Prostate gland (tissue), 2 donors: ENCODE data around the gene CKMT2. TPM values are rescaled to one million over a fixed set of nuclear protein-coding genes. Genes with fewer than 3 reads are reported as not detected.

Source experiments
- DNase-seq: peaks from one replicate; pipeline ENCODE4 v3.0.0-alpha.2; 2019; ENCODE audit warnings: low spot score
- H3K27ac ChIP-seq, 2 donors: fragments of 200-600 bp; sonication (generic); 2 replicates each; pipeline ENCODE4 v1.5.1; 2017 to 2019
- H3K27me3 ChIP-seq: fragments of 200-600 bp; sonication (generic); replicated peaks from 2 replicates; pipeline ENCODE4 v1.5.1; 2019; ENCODE audit not compliant: insufficient read depth
- H3K36me3 ChIP-seq, 2 donors: fragments of 200-600 bp; sonication (generic); 1 replicate in 1 of 2; 2 replicates in 1 of 2; pipeline versions ENCODE4 v1.5.1 to v1.8.1; 2017 to 2019
- H3K4me1 ChIP-seq: fragments of 200-600 bp; sonication (generic); replicated peaks from 2 replicates; pipeline ENCODE4 v1.5.1; 2019
- H3K4me3 ChIP-seq, 2 donors: fragments of 200-600 bp; sonication (generic); 2 replicates each; pipeline ENCODE4 v1.5.1; 2017 to 2019
- H3K9me3 ChIP-seq: fragments of 200-600 bp; sonication (generic); 2 replicates; pipeline ENCODE4 v1.5.1; 2017
- CTCF ChIP-seq, 4 experiments: fragments of 200-600 bp in 2 of 4; fragments of 450-650 bp in 2 of 4; sonication (generic) in 2 of 4; IDR thresholded peaks; 1 replicate in 3 of 4; 2 replicates in 1 of 4; pipeline ENCODE4 v1.5.1; 2016 to 2019; ENCODE audit warnings: antibody characterized with exemption in 4 of 4, mild to moderate bottlenecking in 2 of 4, moderate library complexity in 2 of 4
- POLR2A ChIP-seq: fragments of 450-650 bp; IDR thresholded peaks from one replicate; pipeline ENCODE4 v1.6.1; 2016; ENCODE audit warnings: antibody characterized with exemption, mild to moderate bottlenecking
- POLR2AphosphoS5 ChIP-seq: sonication (generic); formaldehyde crosslinking; IDR thresholded peaks from one replicate; pipeline ENCODE4 v1.6.1; 2017; ENCODE audit warnings: antibody characterized with exemption
- WGBS: methylation state at CpG from one replicate; pipeline ENCODE4 v1.1.5; 2018; 5-methylcytosine and 5-hydroxymethylcytosine counted together
- intact Hi-C: fragments of 100-400 bp; cut with DNase I; formaldehyde crosslinking; loops from one replicate; pipeline ENCODE4 v1.14.2; 2022
- total RNA-seq, 2 donors: library from RNA; depleted of rRNA; stranded (reverse); fragments of >200 nt; gene quantifications; one replicate each; pipeline ENCODE4 v1.1.0, GENCODE V29; 2016

Gene CKMT2
- total RNA-seq, 2 donors from 2014 or later: 9.8 to 25.4 TPM

GRCh38 chr5:81194633-81195334 lies 38.3 kb upstream of the CKMT2 start:
- TF ChIP-seq POLR2AphosphoS5 (no peak), CTCF (IDR thresholded peaks at IDR 0.05) (peak; percentile 63 to 85 (median 76)), POLR2A (no peak)
- no peaks in the 10 kb centered on the region for H3K9me3 ChIP-seq
- H3K36me3 ChIP-seq: no peaks in the 10 kb centered on the region
- intact Hi-C loops: loop anchor here (5.0 to 10.0 kb wide), 3 partner anchors 232 to 510 kb away; partner anchors contain the start of gene RASGRF2
- WGBS: 27% methylated on average over 31 of the region's 31 CpGs
- no peaks in the 10 kb centered on the region for H3K27me3 ChIP-seq
- no peak overlapping the region for H3K4me3 ChIP-seq
- peak; percentile 68 for DNase-seq
- no peaks in the 10 kb centered on the region for H3K4me1 ChIP-seq
- no peak overlapping the region for H3K27ac ChIP-seq

- WGBS: 66% methylated on average over 5 of the region's 5 CpGs
- H3K9me3 ChIP-seq: no peaks in the 10 kb centered on the region
- no peaks in the 10 kb centered on the region for H3K27me3 ChIP-seq
- H3K36me3 ChIP-seq: no peaks in the 10 kb centered on the region
- DNase-seq: no peak
- H3K4me3 ChIP-seq: no peak overlapping the region
- no peak for TF ChIP-seq CTCF (IDR thresholded peaks at IDR 0.05)
- TF ChIP-seq POLR2A: no peak
- TF ChIP-seq POLR2AphosphoS5: no peak
- intact Hi-C loops: loop anchor here (5.0 to 10.0 kb wide), 3 partner anchors 233 to 511 kb away; partner anchors contain the start of gene RASGRF2
- H3K4me1 ChIP-seq: no peaks in the 10 kb centered on the region
- H3K27ac ChIP-seq: no peak overlapping the region
Measured at GRCh38 chr5:81195335-81195929, 37.7 kb upstream of the CKMT2 start.

GRCh38 chr5:81202655-81203054 lies 30.5 kb upstream of the CKMT2 start:
- H3K27ac ChIP-seq: no peak overlapping the region
- no peaks in the 10 kb centered on the region for H3K4me1 ChIP-seq
- intact Hi-C loops: no loop called here
- no peaks in the 10 kb centered on the region for H3K9me3 ChIP-seq
- no peaks in the 10 kb centered on the region for H3K36me3 ChIP-seq
- no peak for DNase-seq
- H3K27me3 ChIP-seq: no peaks in the 10 kb centered on the region
- H3K4me3 ChIP-seq: no peak overlapping the region
- TF ChIP-seq CTCF (IDR thresholded peaks at IDR 0.05) (no peak), POLR2A (no peak), POLR2AphosphoS5 (no peak)
- 28% methylated on average over 2 of the region's 2 CpGs for WGBS

GRCh38 chr5:81203729-81204128 lies 29.4 kb upstream of the CKMT2 start:
- no peak overlapping the region for H3K27ac ChIP-seq
- no peak overlapping the region for H3K4me3 ChIP-seq
- no peaks in the 10 kb centered on the region for H3K9me3 ChIP-seq
- no peak for DNase-seq
- no peaks in the 10 kb centered on the region for H3K27me3 ChIP-seq
- H3K4me1 ChIP-seq: no peaks in the 10 kb centered on the region
- 83% methylated on average over 3 of the region's 3 CpGs for WGBS
- intact Hi-C loops: no loop called here
- no peak for TF ChIP-seq POLR2AphosphoS5
- TF ChIP-seq CTCF (IDR thresholded peaks at IDR 0.05): no peak
- no peaks in the 10 kb centered on the region for H3K36me3 ChIP-seq

- Histone ChIP-seq H3K27ac (no peak overlapping the region), H3K4me1 (no peaks in the 10 kb centered on the region), H3K9me3 (no peaks in the 10 kb centered on the region), H3K36me3 (no peaks in the 10 kb centered on the region), H3K27me3 (no peaks in the 10 kb centered on the region), H3K4me3 (no peak overlapping the region)
- DNase-seq: no peak
- no peak for TF ChIP-seq POLR2AphosphoS5
- TF ChIP-seq POLR2A: no peak
- no peak for TF ChIP-seq CTCF (IDR thresholded peaks at IDR 0.05)
- WGBS: 97% methylated on average over 1 of the region's 1 CpG
- intact Hi-C loops: no loop called here
Measured at GRCh38 chr5:81204205-81204604, 28.9 kb upstream of the CKMT2 start.
